ENCODE measurements around the gene SH2D2A.

Gene SH2D2A

GRCh38 chr1:156811168-156811567 is 5.5 kb downstream of the SH2D2A start:
- no peak overlapping the region for H3K4me3 ChIP-seq (ENCODE audit: control insufficient read depth, low read depth, low read length)
- DNase-seq (ENCODE audit: low read depth), result no peak

GRCh38 chr1:156809711-156810366 is 6.8 kb downstream of the SH2D2A start:
- no peak for DNase-seq (ENCODE audit: low read depth)
- TF ChIP-seq CTCF (IDR thresholded peaks at IDR 0.05; ENCODE audit: control insufficient read depth, insufficient read depth, low read depth, low read length, missing control alignments), result no peak
- H3K4me3 ChIP-seq (ENCODE audit: control insufficient read depth, low read depth, low read length), result no peak overlapping the region

More at GRCh38 chr1:156811168-156811567, 5.5 kb downstream of the SH2D2A start:
- TF ChIP-seq CTCF (IDR thresholded peaks at IDR 0.05; ENCODE audit: control insufficient read depth, insufficient read depth, low read depth, low read length, missing control alignments), result no peak

- no peak for TF ChIP-seq CTCF (IDR thresholded peaks at IDR 0.05; ENCODE audit: control insufficient read depth, insufficient read depth, low read depth, low read length, missing control alignments)
- no peak for DNase-seq (ENCODE audit: low read depth)
- no peak overlapping the region for H3K4me3 ChIP-seq (ENCODE audit: control insufficient read depth, low read depth, low read length)
These were observed 7.4 kb downstream of the SH2D2A start for GRCh38 chr1:156809281-156809680.

GRCh38 chr1:156808186-156809030 is 8.2 kb downstream of the SH2D2A start:
- no peak for DNase-seq (ENCODE audit: low read depth)
- no peak for TF ChIP-seq CTCF (IDR thresholded peaks at IDR 0.05; ENCODE audit: control insufficient read depth, insufficient read depth, low read depth, low read length, missing control alignments)
- H3K4me3 ChIP-seq (ENCODE audit: control insufficient read depth, low read depth, low read length), result no peak overlapping the region

GRCh38 chr1:156807627-156808026 is 9.0 kb downstream of the SH2D2A start:
- no peak for DNase-seq (ENCODE audit: low read depth)
- no peak overlapping the region for H3K4me3 ChIP-seq (ENCODE audit: control insufficient read depth, low read depth, low read length)
- TF ChIP-seq CTCF (IDR thresholded peaks at IDR 0.05; ENCODE audit: control insufficient read depth, insufficient read depth, low read depth, low read length, missing control alignments), result no peak

GRCh38 chr1:156806512-156807440 is 9.9 kb downstream of the SH2D2A start:
- DNase-seq (ENCODE audit: low read depth), result no peak
- TF ChIP-seq CTCF (IDR thresholded peaks at IDR 0.05; ENCODE audit: control insufficient read depth, insufficient read depth, low read depth, low read length, missing control alignments), result no peak
- no peak overlapping the region for H3K4me3 ChIP-seq (ENCODE audit: control insufficient read depth, low read depth, low read length)

All from AG09309 (cell line).